HPDE6-E6E7 (cell line): ENCODE results near the gene ADAMTS18.

Experiments used
- DNase-seq: peaks from one replicate; pipeline ENCODE4 v3.0.0; 2011; ENCODE audit warnings: missing footprints; ENCODE audit errors: extremely low spot score

The ADAMTS18 gene

DNA sequence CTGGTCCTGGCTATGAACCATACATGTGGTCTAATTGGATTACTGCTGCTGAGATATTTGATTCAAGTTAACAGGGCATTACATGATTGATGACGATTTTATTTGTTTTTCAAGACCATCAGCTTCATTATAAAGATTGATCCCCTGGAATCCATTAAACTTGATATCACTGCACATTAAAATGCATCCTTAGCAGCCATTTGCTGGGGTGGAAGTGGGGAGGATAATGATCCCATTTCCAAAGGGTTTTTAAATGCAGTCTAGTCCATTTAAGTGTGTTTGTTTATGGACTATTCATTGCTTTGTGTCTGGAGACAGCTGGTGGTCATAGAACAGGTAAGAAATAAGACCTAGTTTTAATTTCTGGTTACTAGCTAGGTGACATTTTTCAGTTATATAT, 40.9 kb downstream of the ADAMTS18 start:
- no peak for DNase-seq

DNA sequence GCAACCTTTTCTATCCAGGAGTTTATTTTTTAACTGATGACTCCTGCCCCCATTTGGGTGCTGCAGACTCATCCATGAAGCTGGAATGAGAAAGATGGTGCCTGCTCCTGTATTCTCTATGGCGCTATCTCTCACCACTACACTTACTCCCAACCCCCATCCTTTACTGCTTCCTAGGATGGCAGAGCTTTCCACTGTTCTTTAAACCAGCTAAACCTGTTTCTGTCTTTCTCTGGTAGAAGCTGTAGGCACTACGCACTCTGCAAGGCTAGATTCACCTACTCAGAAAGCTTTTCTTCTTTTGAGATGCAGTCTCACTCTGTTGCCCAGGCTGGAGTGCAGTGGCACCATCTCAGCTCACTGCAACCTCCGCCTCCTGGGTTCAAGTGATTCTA, 47.0 kb downstream of the ADAMTS18 start:
- DNase-seq: no peak

DNA sequence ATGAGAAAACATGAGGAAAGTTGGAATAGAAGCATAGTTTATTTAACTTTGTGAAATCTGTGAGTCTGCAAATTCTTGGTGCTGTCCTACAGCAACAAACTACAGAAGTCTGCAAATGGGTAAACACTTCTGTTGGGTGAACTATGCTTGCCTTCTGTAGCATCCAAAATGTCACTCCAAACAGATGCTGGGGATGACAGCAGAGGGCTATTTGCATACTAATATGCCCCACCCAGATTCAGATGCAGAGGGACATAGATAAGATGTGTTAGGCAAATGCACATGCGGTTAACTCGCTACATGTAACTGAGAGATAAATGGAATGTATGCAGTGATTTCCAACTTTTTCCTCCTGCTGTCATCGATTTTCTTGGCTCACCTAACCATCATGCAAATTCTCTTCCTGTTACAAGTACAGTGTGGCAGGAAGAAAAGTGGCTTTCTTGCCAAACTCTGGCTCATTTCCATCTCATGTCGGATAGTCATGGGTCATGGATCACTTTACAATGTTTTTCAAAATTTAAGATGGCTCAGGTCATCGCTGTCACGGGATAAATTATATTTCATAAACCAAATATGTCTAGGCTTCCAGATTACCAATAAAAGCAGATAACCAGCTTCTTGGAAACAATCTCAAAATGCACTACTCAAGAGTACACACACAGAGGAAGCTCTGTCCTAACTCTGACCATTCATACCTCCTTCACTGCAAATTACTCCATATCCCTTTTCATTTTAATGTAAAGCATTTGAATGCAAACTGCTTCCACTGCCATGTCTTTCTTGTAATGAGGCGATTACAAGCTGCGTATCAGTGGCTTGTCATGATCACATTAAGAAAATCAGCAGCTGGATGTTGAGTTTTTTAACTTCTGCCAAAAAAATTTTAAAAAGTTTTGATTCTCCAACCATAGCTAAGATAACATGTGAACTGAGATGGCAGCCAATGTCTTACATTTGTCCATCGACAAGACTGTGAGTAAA, 47.7 kb downstream of the ADAMTS18 start:
- no peak for DNase-seq

DNA sequence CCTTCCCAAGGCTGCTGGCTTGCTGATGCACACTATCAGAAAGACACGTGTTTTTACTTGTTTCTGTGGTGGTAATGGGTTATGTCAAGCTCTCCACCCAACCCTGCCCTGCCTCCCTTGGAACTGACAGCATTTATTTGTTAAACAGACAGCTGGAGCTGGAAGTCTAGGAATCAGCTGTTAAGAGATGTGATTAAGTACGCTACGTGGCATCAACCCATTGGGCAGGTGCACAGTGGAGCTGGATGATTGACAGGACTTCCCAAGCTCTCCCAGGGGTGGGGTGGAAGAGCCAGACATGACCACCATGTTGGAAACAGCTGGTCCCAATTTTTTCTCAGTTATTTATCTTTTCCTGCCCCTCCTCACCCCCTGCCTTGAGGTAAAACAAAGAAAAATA, 49.4 kb downstream of the ADAMTS18 start:
- no peak for DNase-seq

DNA sequence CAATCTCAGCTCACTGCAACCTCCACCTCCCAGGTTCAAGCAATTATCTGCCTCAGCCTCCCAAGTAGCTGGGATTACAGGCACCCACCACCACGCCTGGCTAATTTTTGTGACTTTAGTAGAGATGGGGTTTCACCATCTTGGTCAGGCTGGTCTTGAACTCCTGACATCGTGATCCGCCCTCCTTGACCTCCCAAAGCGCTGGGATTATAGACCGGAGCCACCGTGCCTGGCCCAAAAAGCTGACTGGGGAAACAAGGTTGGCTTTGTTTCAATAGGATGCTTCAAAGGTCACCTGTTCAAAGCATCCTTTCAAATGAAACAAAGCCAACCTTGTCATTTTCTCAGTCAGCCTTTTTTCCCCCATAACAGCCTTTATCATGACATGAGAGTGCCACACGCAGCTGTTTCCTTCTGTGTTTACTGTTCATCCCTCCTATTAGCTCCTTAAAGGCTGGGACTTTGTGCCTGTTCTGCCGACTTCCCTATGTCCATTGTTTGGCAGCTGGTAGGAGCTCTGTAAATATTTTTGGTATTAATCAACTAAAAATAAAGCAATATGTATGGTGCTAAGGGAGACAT, 51.1 kb downstream of the ADAMTS18 start:
- DNase-seq: no peak

DNA sequence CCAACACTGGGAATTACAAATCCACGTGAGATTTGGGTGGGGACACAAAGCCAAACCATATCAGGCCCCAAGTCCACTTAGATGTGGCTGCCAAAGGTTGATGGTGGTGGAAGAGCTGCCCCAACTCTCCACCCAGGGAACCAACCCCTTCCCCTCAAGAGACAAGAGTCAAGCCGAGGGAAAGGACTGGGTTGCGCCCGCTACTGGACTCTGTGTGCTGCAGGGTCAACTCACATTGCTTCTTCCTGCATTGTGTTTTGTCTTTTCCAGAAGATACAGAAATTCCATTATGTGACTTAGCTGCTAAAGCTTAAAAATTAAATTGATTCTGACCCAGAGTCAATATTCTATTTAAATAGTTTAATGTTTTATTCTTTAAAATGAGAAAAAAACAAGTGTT, 58.5 kb downstream of the ADAMTS18 start:
- DNase-seq: no peak

DNA sequence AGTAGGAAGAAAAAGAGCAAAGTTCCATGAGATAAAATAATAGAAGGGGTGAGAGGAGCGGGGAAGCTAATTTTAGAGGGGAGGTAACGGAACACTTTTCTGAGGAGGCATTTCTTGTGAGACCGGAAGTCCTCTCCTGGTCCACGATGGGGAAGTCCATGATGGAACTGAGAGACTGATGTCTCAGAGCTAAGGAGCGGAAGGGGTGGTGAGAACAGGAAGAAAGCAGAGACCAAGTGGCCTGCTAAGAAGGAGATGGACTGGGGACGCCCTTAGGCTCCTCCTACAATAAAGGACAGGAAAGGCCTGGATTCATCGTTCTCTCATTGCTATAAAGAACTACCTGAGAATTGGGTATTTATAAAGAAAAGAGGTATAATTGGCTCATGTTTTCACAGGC, 59.4 kb downstream of the ADAMTS18 start:
- no peak for DNase-seq

DNA sequence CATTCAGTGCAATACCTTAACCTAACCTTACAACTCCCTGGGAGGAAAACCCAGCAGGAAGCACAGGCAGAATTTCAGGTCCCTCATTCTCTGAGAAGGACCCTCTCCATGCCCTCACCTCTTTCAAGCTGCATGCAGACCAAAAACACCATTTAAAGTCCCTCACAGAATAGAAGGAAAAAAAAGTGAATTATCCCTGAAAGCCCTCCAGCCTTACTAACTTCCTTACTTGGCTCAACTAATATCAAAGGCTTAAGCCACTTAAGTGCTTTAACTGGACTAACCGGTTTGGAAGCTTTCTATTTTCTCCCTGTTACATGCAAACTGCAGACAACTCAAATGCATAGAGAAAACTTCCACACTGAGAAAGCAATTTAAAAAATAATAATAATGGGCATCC, 60.5 kb downstream of the ADAMTS18 start:
- peak; percentile 66 for DNase-seq

DNA sequence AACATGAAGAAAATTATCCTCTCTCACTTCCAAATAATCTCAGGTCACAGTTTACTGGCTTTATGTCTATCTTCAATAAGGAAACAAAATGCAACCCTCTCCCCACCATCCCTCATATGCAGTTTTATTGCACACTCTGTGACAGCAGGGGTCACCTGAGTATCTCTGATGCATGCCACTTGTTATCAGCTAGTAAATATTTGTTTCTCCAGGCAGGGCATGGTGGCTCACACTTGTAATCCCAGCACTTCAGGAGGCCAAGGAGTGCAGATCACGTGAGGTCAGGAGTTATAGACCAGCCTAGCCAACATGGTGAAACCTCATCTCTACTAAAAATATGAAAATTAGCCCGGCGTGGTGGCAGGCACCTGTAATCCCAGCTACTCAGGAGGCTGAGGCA, 61.1 kb downstream of the ADAMTS18 start:
- DNase-seq: no peak

DNA sequence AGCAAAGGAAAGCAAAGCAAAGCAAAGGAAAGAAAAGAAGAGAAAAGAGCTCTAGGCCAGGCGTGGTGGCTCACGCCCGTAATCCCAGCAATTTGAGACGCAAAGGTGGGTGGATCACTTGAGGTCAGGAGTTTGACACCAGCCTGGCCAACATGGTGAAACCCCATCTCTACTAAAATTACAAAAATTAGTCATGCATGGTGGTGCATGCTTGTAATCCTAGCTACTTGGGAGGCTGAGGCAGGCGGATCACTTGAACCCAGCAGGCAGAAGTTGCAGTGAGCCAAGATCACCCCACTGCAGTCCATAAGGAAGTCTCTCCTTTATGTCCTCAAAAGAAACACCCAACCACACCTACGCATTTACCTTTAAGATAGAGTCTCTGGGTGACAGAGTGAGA, 70.1 kb downstream of the ADAMTS18 start:
- no peak for DNase-seq

DNA sequence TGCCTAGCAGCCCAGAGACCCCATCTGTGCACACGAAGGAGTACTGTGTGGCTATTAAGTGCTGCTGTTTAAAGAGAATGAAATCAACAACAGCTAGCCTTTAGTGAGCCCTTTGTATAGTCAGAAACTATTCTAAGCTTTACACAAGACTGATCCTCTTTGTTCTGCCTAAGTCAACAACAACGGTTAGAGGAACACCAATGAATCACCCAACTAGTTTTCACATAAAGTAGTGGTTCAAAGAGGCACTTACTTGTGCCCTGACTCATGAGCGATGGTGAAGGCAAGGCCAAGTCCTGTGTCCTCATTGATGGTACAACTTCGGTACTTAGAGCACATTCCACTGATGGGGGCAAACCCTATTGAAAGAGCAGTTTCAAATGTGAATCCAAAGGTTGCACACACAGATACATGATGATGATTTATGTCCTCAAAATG, 75.8 kb downstream of the ADAMTS18 start:
- DNase-seq: no peak

DNA sequence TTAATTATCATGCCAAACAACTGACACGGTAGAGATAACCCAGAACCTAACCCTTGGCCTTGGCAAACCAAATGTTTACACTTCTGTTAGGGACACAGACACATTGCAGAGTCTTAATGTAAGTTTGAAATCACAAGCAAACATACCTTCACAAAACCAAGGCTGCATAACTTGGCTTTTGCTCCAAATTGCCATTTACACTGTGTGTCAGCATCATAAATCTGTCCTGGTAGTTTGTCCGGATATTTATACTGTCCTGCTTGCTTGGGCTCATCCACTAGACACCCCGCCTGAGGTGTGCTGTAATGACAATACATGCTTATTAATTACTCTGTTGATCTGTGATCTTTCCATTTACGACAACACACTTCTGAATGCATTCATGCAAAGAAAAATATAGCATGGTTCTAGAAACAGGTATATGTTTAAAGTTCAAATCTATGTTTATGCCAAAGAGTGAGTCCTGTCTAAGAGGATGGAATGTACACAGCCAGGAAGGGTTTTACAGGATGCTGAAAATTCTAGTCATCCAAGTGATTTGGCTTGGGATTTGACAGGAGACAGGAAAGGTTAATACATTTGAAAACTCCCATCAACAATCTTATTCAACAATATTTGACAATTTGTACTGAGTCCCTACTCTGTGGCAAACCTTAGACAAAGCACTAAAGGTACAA, 81.1 kb downstream of the ADAMTS18 start:
- DNase-seq: no peak

DNA sequence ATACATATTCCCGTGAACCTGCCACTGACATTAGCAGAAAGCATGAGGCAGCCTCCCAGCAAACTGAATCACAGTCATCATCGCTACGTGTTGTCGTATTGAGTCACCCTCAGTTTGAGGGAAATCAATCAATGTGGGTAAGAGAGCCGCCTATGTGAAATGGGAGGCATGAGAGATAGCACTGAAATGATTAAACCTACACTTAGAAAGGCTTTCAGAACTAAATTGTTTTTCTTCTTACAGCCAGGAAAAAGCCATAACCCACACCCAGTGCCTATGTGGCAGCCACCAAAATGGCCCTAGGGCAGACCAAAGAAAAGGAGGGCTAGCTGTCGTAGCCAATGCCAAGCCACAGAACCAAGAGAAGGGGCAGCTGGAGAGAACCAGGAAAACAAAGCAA, 90.5 kb downstream of the ADAMTS18 start:
- no peak for DNase-seq

DNA sequence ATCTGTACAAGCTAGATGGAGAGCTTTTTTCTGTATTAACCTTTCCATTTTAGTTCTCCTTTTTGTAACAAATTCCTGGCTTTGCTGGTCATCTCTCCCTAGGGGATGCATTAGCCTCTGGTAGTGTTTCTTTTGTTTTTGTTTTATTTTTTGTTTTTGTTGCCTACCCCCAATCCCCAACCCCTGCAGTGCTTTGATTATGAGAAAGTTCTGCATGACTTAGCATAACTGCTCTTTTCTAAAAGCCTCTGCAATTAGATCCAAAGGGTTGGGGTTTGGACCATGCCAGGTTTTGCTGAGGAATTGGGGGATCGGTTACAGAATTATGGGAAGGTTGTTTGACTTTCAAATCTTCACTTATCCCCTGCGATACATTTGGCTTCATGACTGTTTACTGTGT, 98.2 kb downstream of the ADAMTS18 start:
- DNase-seq: no peak

DNA sequence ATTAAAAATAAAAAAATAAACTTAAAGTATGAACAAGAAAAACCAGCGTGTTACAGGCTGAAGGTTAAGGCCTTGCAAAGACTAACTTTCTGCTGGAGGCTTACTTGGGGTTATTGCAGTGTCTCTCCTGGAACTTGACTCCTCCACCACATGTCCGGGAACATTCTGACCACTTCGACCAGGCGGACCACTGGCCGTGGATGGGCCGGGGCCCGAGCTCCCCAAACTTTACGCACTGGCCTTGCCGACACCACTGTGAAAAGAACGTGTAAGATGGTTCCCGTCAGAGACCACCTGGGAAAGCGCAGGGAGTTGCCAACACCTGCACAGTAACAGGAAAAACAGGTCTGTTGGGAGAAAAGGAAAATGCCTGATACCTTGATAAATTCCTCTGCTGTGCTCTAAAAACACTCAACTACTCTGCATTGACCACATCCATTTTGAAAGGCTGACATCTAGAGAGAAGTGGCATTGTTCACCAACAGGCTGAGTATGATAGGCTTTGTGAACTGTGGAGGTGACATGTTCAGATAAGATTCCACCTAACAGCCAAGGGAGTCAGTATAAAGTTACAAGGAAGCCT, 99.1 kb downstream of the ADAMTS18 start:
- no peak for DNase-seq

DNA sequence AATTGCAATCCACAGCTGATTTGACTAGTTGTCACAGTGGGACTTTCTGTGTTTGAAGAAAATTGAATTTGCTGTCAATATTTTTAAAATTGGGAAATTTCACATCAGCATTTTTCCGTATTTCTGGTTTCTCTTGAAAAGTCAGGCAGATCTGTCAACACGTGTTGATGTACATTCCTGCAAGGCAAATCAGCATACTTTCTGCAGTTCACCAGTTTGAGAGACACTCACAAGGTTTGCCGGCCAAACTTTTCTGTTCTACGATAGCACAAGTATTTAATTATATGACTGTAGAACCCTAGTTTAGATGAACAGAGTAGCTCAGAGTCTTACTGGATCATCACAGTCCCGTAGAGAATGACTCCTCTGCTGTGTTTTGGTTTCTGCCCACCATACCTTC, 102.0 kb downstream of the ADAMTS18 start:
- no peak for DNase-seq

DNA sequence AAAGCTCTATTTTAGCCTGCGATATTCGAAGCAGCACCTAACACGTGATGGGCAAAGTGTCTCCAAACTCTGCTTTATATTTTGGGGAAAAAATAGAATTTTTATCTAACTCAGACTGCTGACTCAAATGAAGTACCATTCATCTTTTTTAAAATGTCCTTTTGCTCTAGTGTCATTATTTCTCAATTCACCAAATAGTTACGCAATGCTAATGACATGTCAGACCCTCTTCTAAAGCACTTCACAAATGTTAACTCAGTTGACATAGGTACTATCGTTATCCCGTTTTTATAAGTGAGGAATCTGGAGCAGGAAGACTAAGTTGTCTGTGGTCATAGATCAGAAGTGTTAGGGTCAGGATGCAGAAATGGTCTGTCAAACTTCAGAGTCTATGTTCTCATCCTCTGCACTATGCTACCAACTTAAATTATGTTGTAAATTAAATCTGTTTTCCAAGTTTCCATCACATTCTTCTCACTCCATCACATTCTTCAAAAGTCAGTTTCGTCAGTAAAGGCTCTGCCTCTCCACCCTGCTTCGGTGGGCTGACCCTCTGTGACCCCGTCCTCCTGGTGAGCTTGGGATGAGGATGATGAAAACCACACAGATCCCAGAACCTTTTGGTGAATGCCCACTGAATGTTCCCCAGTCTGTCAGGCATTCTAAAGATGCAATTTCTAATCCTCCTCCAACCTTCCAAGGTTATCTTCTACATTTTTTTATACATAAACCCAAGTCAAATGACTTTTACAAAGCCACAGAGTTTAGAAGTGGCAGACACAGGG, 102.8 kb downstream of the ADAMTS18 start:
- no peak for DNase-seq

DNA sequence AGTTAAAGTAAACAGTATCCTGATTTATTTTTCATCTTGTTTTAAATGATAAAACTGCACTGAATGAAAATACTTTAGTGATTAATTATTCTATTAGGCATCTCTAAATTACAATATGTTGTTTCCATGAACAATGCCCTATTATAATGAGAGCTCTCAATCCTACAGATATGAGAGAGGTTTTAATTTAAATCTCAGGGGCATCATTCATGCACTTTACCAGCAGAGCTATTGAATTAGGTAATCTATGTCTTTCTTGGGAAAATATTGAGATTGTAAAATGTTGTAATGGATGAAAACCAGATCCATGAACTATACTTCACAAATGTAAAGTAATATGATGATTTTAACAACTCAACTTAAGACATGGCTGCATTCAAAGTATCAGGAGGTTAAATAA, 103.8 kb downstream of the ADAMTS18 start:
- no peak for DNase-seq

DNA sequence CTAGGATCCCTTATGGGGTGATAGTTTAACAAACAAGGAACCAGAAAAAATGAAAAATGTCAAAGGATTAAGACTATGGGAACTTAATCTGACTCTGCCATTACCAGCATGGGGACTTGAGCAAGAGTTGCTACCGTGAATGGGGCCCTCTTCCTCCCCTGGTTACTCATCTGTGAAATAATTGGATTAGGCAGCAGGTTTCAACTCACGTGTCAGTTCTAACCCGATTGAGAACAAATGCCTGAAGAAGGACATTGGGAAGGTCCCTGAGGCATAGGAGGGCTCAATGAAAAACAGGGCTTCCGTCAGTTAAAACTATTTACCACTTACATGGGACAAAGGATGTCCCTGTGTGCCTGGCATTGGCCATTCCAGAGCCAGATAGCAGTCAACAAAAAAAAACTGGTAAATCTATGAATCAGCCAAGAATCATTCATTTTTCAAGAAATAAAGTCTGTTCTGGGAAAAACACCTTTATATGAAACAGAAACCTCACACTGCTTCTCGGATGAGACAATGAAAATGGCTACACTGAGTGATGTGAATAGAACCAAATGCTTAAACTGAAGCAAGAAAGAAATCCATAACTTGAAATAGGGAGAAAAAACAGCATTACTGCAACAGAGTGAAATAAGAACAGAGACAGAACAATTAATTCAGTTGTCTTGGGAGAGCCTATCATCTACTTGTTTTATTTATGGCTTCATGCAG, 104.3 kb downstream of the ADAMTS18 start:
- DNase-seq: no peak

DNA sequence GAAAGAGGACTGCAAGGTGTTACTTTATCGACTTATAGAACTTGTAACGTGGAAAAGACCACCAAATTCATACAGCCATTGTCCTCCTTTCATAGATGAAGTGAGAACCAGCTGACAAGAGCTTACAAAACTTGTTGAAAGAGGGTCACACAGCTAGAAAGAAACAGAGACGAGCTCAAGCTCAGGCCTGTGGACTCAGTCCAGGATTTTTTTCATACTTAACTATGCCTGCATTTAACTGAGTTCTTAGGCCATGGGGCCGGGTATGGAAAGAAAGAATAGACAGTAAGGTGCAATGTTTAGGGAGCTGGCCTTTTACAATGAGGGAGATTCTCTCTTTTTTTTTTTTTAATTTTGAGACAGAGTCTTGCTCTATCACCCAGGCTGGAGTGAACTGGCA, 106.1 kb downstream of the ADAMTS18 start:
- DNase-seq: no peak

DNA sequence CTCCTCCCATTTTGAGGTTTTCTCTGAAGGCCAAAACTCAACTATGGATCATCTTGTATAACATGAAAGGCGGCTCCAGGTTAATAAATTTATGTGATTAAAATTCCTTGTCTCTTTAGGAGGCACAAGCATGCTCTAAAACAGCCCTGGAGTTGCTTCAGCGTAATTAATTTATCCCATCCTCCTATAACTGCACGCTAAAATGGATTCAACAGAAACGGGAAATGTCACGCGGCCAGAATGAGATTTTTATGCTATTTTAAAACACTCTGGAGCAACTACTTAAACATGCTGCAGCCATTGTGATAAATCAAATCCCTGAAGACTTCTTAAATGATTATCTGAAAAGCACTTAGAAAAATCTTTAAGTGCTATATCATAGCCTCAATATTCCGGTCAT, 106.6 kb downstream of the ADAMTS18 start:
- no peak for DNase-seq
